ENCODE measurements around the gene ZNF79.

ZNF79 gene

GRCh38 chr9:127423934-127424675 lies at the start of gene ZNF79:
ZNF79 (plus strand) TSS chr9:127424382; CDS start chr9:127424788, 406 bp downstream.
- peak; percentile 65 to 71 for DNase-seq (ENCODE audit: low read depth in 2 of 2)

GRCh38 chr9:127380479-127380878 lies 43.7 kb upstream of the ZNF79 start:
- no peak for DNase-seq (ENCODE audit: low read depth in 2 of 2)

GRCh38 chr9:127382541-127382940 lies 41.6 kb upstream of the ZNF79 start:
- no peak for DNase-seq (ENCODE audit: low read depth in 2 of 2)

DNA sequence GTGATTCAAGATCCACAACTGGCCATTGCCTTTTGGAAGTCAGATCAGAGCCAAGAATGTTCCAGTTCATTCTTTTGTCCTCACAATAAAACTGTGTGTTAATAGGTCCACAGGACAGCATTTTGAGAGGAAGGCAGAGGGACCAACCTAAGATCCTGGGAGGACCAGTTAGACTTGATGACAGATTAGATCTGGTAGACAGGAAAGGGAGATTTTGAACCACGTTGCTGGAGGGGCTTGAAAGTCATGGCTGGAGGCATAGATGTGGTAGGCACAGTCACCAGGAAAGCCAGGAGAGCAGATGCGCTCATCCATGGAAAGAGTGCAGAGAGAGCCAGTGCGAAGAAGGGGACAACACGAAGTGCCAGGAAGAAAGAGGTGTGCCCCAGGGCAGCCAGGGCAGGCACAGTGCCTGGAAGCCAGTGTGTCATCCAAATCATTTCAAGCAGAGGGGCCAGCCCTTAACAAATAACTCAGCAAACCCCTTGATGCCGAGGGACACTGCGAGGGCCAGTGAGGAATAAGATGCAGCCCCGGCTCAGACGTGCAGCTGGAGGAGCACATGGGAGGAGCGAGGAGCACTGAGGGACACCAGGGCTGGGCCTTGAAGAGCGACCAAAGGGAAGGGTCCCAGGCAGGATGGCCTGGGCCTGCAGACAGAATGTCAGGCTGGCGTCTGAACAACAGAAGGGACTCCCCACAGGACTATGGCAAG lies 40.0 kb upstream of the ZNF79 start:
- DNase-seq (ENCODE audit: low read depth in 2 of 2): no peak

- no peak for DNase-seq (ENCODE audit: low read depth in 2 of 2)
These were observed 39.3 kb upstream of the ZNF79 start for GRCh38 chr9:127384901-127385300.

DNA sequence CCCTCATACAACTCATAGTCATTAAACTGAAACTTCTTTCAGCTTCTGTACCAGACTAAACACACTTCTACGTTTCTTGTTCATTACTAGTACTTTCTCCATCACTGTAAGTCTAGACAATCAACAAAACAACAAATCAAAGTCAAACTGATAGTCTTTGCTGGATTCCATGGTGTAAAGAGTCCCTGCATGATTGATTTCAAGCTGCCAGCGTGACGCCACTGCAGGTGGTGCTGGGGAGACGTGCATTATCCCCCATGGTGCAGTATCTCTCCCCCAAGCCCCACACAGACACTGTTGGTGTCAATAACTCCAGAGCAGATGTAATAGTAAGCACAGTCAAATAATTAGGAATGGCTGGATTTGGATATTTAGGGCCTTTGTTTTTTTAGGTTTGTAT lies 37.9 kb upstream of the ZNF79 start:
- no peak for DNase-seq (ENCODE audit: low read depth in 2 of 2)

- DNase-seq (ENCODE audit: low read depth in 2 of 2): no peak
These were observed 37.2 kb upstream of the ZNF79 start for GRCh38 chr9:127386981-127387380.

DNA sequence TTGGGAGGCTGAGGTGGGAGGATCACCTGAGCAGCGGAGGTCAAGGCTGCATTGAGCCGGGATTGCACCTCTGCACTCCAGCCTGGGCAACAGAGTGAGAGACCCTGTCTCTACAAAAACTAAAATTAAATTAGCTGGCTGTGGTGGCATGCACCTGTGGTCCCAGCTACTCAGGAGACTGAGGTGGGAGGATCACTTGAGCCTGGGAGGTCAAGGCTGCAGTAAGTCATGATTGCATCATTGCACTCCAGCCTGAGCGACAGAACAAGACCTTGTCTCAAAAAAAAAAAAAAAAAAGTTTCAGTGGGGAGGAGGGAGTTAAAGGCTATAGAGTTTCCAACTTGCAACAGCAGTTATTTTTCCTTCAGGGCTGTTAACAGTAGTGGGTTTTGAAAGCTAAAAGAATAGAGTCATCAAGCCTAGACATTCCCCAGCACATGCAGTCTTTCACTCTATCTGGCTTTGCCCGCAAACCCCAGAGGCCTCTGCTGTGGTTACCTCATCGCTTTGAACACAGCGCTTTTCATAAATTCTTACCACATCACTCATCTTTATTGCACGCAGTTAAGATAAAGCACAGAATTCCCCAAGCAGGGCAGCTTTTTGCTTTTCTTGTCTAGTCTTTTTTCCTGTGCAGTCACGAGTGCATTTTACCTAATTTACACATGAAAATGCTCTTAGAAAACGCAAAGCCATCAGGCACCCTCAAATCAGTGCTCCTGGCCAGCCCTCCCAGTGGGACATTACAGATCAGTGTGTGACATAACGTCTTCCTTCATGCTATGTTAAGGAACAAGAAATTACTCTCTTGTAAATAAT lies 35.9 kb upstream of the ZNF79 start:
- DNase-seq (ENCODE audit: low read depth in 2 of 2): peak; percentile 95 to 96

GRCh38 chr9:127388856-127389238 lies 35.3 kb upstream of the ZNF79 start:
- DNase-seq (ENCODE audit: low read depth in 2 of 2): no peak

GRCh38 chr9:127389381-127390247 lies 34.6 kb upstream of the ZNF79 start:
- DNase-seq (ENCODE audit: low read depth in 2 of 2): no peak

- DNase-seq (ENCODE audit: low read depth in 2 of 2): no peak
These were observed 34.0 kb upstream of the ZNF79 start for GRCh38 chr9:127390248-127390545.

GRCh38 chr9:127390563-127390962 lies 33.6 kb upstream of the ZNF79 start:
- no peak for DNase-seq (ENCODE audit: low read depth in 2 of 2)

- DNase-seq (ENCODE audit: low read depth in 2 of 2): no peak
These were observed 32.0 kb upstream of the ZNF79 start for GRCh38 chr9:127392166-127392565.

DNA sequence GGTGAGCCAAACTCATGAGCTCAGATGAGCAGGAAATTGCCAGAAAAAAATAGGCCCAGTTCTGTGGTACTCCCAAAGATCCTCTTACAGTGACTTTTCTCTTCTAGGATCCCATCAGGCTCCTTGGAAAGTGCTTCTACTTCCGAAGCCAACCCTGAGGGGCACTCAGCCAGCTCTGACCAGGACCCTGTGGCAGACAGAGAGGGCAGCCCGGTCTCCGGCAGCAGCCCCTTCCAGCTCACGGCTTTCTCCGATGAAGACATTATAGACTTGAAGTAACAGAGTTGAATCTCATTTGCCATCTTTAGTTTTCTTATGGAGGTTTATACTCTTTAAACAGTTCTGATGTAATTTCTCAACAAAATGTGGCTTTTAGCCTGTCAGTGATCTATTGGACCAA lies 31.2 kb upstream of the ZNF79 start:
- no peak for DNase-seq (ENCODE audit: low read depth in 2 of 2)

- no peak for DNase-seq (ENCODE audit: low read depth in 2 of 2)
These were observed 30.5 kb upstream of the ZNF79 start for GRCh38 chr9:127393645-127394044.

- no peak for DNase-seq (ENCODE audit: low read depth in 2 of 2)
These were observed 28.5 kb upstream of the ZNF79 start for GRCh38 chr9:127395497-127396252.

DNA sequence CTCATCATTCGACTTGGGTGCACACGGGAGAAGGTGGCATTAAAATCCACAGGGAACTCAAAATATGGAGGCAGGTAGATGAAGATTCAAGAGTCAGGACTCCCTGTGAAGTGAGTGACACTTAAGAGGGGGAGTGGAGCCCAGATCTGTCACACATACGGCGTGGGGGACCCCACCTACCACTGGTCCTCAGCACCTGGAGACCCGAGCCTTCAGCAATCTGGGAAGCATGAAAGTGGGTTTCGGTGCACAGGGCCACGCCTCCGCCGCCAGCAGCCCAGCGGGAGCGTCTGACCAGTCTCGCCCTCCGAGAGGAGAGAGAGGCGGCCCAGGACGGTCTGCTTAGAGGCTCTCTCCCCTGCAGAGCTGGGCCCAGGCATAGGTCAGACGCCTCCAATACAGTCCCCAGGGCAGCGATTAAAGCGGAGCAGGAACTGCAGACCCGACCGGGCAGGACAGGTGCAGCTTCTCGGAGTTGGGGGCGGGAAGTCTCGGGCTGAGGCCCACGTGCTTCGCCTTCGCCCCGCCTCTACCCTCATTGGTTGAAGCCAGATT lies 27.9 kb upstream of the ZNF79 start:
- no peak for DNase-seq (ENCODE audit: low read depth in 2 of 2)

- DNase-seq (ENCODE audit: low read depth in 2 of 2): peak; percentile 97
These were observed 27.2 kb upstream of the ZNF79 start, which contains the start of gene SLC2A8 for GRCh38 chr9:127396808-127397645. SLC2A8 (plus strand) TSS chr9:127397169; CDS start chr9:127397231, 62 bp downstream.

DNA sequence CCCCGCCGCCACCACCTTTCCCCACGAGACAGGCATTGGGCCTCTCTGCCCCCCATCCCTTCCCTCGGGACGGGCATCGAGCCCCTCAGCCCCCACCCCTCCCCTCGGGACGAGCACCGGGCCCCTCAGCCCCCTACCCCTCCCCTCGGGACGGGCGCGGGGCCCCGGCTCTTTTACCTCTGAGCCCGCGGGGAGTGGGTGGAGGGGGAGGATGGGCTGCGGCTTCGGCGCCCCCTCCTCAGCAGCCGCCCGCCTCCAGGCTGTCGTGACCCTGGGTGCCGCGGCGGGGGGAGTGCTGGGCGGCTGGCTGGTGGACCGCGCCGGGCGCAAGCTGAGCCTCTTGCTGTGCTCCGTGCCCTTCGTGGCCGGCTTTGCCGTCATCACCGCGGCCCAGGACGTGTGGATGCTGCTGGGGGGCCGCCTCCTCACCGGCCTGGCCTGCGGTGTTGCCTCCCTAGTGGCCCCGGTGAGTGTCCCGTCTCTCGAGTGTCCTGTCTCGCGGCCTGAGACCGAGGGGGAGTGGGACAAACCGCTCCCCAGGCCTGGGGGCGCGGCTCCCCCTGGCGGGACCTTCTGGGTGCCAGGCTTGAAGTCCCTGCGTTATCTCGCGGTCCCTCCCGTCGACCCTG lies 26.4 kb upstream of the ZNF79 start:
- no peak for DNase-seq (ENCODE audit: low read depth in 2 of 2)

All from fibroblast of skin of left quadriceps (primary cell).